ENCODE measurements around the gene TBL3. TPM values are rescaled to one million over a fixed set of nuclear protein-coding genes. Genes with fewer than 3 reads are reported as not detected.
A peak's percentile ranks its signal among the peaks of the same experiment; 100 is the strongest.
"Not testable (repeated sequence)": the region's sequence is repeated elsewhere in the genome, so short reads cannot be mapped to it uniquely, and the experiment has no call there.

TBL3 gene
- total RNA-seq, 3 donors from 2014 or later = 146 to 159 (median 156) TPM

DNA sequence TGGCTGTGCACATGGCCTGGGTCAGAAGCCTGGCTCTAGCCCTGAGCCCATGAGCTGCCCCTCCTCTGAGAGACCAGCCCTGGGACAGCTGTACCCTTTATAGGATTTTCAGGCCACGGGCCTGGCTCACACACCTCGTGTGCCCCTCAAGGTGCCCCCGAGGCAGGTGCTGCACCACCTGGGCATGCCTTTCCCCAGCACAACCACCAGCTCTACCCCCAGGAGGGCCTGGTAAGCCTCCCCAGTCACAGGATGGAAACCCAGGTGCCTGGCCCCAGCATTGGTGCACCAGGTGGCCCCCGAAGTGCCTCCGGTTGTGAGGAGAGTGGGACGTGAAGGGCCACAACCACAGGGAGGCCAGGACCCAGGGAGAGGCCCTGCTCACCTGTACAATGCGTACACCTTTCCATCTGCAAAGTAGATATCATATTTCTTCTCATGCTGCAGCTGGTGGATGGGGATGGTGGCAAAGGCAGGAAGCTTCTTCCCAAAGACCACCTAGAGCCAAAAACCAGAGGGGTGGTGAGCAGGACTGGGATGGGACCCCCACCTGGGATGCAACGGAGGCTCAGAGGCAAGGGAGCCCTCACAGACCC lies 31.5 kb downstream of the TBL3 start:
- H3K4me1 Mint-ChIP-seq (ENCODE audit: low read depth) = peaks cover 25% of the 10 kb centered on the region
- peaks cover 13% of the 10 kb centered on the region for H3K36me3 Mint-ChIP-seq (ENCODE audit: insufficient read depth)
- H3K9me3 Mint-ChIP-seq = no peaks in the 10 kb centered on the region
- no peaks in the 10 kb centered on the region for H3K27me3 Mint-ChIP-seq (ENCODE audit: low read depth)
- no peak overlapping the region for H3K4me3 Mint-ChIP-seq
- no peak for ATAC-seq
- no peak for DNase-seq

GRCh38 chr16:2003827-2004641 lies 32.2 kb downstream of the TBL3 start:
- H3K36me3 Mint-ChIP-seq (ENCODE audit: insufficient read depth) = peaks cover 17% of the 10 kb centered on the region
- H3K4me3 Mint-ChIP-seq = no peak overlapping the region
- peaks cover 31% of the 10 kb centered on the region for H3K4me1 Mint-ChIP-seq (ENCODE audit: low read depth)
- DNase-seq = peak; percentile 83
- peak; percentile 92 for ATAC-seq
- no peaks in the 10 kb centered on the region for H3K9me3 Mint-ChIP-seq
- no peaks in the 10 kb centered on the region for H3K27me3 Mint-ChIP-seq (ENCODE audit: low read depth)

DNA sequence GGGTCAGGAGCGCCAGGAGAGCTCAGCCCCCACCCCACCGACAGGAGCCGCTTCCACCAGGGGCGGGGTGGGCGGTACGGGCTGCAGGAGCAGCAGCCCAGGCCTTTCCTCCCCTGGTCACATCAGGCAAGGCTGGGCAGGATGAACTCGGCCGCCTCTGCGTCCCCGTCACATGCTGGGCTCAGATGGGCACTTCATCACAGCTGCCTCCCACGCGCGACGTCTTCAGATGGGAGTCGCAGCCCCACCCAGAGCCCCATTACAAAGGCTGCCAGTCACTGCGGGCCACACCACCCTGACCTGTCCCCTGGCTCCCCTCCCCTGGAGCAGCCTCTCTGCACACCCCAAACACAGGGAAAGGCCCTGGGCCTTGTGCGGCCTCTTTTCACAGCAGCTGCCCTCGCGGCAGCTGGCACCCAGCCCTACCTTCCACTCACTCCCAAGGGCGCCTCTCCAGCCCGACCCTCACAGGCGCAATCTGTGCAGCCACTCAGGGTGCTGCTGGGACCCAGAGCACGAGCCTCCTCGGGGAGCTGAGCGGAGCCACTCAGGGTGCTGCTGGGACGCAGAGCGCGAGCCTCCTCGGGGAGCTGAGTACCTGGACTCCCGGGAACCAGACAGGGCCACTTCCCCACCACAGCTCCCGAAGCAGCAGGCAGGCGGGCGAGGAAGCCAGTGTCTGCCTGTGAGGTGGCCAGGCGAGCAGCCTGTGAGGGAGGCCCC lies 33.1 kb downstream of the TBL3 start:
- ATAC-seq (no peak), DNase-seq (no peak)
- peaks cover 31% of the 10 kb centered on the region for H3K4me1 Mint-ChIP-seq (ENCODE audit: low read depth)

DNA sequence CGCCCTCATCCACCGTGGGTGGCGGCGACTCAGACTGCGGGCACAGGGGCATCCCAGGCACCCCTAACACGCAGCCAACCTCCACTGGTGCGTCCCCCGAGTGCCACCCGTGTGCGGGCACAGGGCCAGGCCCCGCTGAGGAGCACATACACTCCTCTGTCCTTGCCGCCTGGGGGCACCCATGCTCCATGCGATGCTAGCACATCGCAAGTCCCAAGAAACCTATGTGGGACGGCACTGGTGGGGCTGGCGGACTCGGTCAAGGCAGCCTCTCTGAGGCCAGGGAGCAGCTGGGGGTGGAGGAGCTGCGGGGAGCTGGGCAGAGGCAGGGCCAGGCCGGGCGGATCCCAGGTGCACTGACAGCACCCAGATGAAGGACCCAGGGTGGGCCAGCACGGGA lies 33.8 kb downstream of the TBL3 start:
- Mint-ChIP-seq H3K4me1 (ENCODE audit: low read depth) (peaks cover 36% of the 10 kb centered on the region), H3K9me3 (no peaks in the 10 kb centered on the region), H3K4me3 (no peak overlapping the region), H3K27me3 (ENCODE audit: low read depth) (no peaks in the 10 kb centered on the region), H3K36me3 (ENCODE audit: insufficient read depth) (peaks cover 18% of the 10 kb centered on the region)
- ATAC-seq (no peak), DNase-seq (no peak)

More for the DNA sequence above, 33.1 kb downstream of the TBL3 start:
- Mint-ChIP-seq H3K36me3 (ENCODE audit: insufficient read depth) (peaks cover 17% of the 10 kb centered on the region), H3K9me3 (no peaks in the 10 kb centered on the region), H3K4me3 (no peak overlapping the region), H3K27me3 (ENCODE audit: low read depth) (no peaks in the 10 kb centered on the region)

DNA sequence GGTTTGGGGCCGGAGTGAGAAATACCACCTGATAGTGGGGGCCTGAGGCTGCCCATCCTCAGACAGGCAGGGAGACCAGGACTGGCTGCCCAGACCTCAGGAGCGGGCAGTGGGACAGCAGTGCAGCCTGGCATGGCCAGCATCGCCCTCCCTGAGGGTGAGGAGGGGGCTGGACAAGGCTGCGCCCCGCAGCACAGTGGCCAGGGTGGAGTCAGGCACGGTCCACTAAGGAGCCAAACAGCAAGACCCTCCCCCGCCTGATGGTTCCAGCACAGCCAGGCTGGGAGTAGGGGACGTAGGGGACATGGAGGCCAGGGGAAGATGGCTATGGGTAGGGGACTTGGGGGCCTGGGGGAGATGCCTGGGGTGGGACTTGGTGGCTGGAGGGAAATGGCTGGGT lies 34.5 kb downstream of the TBL3 start:
- no peaks in the 10 kb centered on the region for H3K9me3 Mint-ChIP-seq
- DNase-seq = no peak
- H3K4me1 Mint-ChIP-seq (ENCODE audit: low read depth) = peaks cover 36% of the 10 kb centered on the region
- ATAC-seq = no peak
- no peaks in the 10 kb centered on the region for H3K27me3 Mint-ChIP-seq (ENCODE audit: low read depth)
- H3K4me3 Mint-ChIP-seq = peak overlapping the region; percentile 25
- peaks cover 16% of the 10 kb centered on the region for H3K36me3 Mint-ChIP-seq (ENCODE audit: insufficient read depth)

DNA sequence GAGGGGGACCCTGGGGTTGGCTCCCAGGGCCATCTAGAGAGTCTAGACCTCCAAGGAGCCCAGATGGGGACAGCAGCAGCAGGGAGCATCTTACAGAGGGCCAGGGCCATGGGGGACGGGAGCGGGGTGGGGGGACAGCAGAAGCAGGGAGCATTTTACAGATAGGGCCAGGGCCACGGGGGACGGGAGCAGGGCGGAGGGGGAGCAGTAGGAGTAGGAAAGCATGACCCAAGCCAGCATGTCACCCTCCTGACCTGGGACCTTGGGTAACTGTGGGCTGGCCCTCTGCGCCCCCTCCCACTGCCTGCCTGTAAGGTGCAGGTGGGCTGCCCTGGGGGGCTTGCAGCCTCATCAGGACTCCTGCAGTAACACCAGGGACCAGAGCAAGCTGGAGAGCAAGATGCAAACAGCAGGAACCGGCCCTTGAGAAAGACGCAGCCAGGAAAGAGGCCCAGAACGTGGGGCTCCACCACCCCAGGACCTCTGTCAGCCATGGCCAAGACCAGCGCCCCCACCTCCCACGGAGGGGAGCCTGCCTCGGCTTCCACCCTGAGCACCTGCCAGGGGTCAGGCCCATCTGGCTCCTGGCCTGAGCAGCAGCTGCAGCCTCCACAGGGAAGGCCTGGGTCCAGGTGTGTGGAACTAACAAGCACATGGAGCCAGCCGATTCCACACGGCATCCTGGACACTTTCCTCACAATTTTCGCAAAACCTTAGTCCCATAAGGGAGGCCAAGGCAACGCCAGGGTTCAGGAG lies 35.4 kb downstream of the TBL3 start:
- ATAC-seq (no peak), DNase-seq (no peak)
- Mint-ChIP-seq H3K4me1 (ENCODE audit: low read depth) (peaks cover 36% of the 10 kb centered on the region), H3K27me3 (ENCODE audit: low read depth) (no peaks in the 10 kb centered on the region), H3K4me3 (peak overlapping the region; percentile 92), H3K9me3 (no peaks in the 10 kb centered on the region), H3K36me3 (ENCODE audit: insufficient read depth) (peaks cover 14% of the 10 kb centered on the region)

DNA sequence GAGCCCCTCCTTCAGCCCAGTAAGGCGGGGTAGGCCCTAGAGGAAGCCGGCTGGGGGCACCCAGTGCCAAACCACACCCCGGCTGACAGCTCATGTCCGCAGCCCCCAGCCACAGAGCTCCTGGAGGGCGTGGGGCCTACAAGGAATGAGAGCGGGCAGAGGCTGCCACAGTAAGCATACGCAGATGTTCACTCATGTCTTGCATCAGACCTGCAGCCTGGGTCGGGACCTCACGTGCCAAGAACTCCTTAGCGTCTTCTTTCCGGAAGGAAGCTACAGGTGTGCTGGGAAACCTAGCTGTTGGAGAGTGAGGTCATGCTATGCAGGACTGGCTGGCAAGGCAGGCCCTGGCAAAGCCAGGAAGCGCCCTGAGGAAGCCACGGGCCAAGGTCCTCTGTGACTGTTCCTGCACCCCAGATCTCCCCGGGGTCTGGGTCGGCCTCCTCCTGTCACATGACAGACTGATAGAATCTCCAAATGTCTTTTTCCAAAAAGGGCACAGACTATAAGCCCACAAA lies 36.2 kb downstream of the TBL3 start:
- Mint-ChIP-seq H3K4me1 (ENCODE audit: low read depth) (peaks cover 36% of the 10 kb centered on the region), H3K27me3 (ENCODE audit: low read depth) (no peaks in the 10 kb centered on the region), H3K4me3 (peak overlapping the region; percentile 92), H3K36me3 (ENCODE audit: insufficient read depth) (peaks cover 11% of the 10 kb centered on the region), H3K9me3 (no peaks in the 10 kb centered on the region)
- DNase-seq (no peak), ATAC-seq (no peak)

DNA sequence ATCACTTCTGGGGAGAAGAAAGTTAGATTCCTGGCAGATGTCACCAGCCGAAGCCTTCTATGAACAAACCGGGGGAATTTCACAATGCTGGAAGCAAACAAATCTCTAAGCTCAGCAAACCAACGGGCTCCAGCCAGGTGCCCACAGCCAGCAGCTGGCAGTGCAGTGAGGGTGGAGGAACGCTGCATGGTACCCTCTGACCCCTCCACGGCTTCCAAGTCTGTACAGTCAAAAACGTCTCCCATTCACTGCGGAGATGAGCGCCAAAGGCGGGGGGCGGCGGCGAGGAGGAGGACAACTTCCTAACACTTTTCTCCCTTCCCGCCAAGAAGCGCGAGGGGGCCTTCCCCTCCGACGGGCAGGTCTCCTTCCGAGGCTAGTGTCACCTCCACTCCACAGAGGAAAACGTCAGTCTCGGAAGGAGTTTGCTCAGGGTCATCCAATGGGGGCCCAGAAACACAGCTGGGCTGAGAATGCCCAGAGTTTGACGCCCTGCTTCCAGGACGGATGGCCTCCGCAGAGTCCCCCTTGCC lies 36.8 kb downstream of the TBL3 start:
- H3K4me1 Mint-ChIP-seq (ENCODE audit: low read depth) = peaks cover 36% of the 10 kb centered on the region
- no peaks in the 10 kb centered on the region for H3K27me3 Mint-ChIP-seq (ENCODE audit: low read depth)
- no peaks in the 10 kb centered on the region for H3K9me3 Mint-ChIP-seq
- DNase-seq (no peak), ATAC-seq (peak; percentile 6 to 8)
- H3K36me3 Mint-ChIP-seq (ENCODE audit: insufficient read depth) = peaks cover 11% of the 10 kb centered on the region
- peak overlapping the region; percentile 92 for H3K4me3 Mint-ChIP-seq

DNA sequence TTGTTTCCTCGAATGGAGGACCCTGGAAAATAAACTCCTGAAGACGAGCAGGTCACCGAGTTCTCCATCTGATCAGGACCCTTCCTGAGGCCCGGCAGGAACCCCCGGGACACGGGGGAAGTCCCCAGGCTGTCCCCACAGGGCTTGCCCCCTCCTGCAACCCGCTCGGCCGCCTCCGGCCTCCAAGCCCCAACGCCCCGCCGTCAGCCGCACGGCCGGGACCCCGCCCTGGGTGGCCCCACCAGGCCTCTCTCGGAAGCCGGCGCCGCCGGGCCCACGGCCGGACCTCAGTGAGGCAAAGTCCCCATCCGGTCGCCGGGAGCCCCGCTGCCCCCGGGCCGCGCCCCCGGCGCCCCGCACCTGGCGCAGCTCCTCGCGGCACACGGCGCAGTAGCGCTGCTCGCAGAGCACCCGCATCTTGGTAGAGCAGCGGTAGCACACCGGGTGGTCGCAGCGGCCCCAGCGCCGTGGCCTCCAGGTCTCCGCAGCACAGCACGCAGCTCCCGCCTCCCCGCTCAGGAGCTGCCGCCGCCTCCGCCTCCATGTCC lies 37.4 kb downstream of the TBL3 start:
- peak; percentile 36 to 45 for ATAC-seq
- H3K4me1 Mint-ChIP-seq (ENCODE audit: low read depth) = peaks cover 36% of the 10 kb centered on the region

DNA sequence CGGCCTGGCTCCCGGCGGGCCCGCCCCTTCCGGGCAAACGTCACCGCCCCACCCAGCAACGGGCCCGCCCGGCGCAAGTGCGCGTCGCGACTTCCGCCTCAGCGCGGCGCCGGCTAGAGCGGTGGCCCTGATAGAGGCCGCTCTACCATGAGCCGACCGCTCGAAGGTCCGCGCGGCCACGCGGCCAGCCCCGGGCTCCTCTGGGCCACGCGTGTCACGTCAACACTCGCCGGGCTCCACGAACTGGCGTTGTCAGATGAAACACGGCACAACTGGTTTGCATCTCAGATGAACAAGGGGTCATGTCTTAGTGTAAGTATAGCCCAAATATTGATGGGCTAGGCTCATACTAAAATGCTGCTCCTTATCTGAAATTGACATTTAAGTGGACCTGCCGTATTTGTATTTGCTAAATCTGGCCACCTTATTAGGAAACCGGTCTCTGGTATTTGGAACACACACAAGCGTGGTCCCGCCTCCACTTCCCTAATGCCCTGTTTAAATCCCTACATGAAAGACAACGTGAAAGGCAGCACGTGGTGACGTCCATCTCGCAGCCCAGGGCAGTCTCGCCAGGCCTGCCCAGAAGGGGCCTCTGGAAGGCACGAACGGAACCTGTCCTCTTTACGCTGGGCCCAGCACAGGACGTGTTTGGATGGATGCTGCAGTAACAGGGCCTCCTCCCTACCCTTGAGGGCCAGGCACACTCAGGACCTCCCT lies 38.1 kb downstream of the TBL3 start, which contains the start of gene ZNF598:
ZNF598 (minus strand) TSS at position 31 of the 720 bp plus-strand sequence.
- peak; percentile 76 for DNase-seq
- Mint-ChIP-seq H3K4me3 (peak within 1 kb of the TSS; percentile 94), H3K27me3 (ENCODE audit: low read depth) (no peaks in the 10 kb centered on the region), H3K36me3 (ENCODE audit: insufficient read depth) (peaks cover 11% of the 10 kb centered on the region), H3K4me1 (ENCODE audit: low read depth) (peaks cover 35% of the 10 kb centered on the region), H3K9me3 (no peaks in the 10 kb centered on the region)
- peak; percentile 95 to 96 for ATAC-seq

More for the DNA sequence above, 37.4 kb downstream of the TBL3 start:
- Mint-ChIP-seq H3K9me3 (no peaks in the 10 kb centered on the region), H3K27me3 (ENCODE audit: low read depth) (no peaks in the 10 kb centered on the region), H3K36me3 (ENCODE audit: insufficient read depth) (peaks cover 11% of the 10 kb centered on the region), H3K4me3 (peak overlapping the region; percentile 92)
- no peak for DNase-seq

DNA sequence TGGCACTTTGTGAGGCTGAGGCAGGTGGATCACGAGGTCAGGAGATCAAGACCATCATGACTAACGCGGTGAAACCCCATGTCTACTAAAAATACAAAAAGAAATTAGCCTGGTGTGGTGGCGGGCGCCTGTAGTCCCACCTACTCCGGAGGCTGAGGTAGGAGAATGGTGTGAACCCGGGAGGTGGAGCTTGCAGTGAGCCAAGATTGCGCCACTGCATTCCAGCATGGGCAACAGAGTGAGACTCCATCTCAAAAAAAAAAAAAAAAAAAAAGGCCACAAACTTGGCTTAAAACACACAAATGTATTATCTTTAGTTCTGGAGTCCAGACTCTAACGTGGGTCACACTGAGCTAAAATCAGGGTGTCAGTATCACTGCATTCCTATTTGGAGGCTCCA lies 39.9 kb downstream of the TBL3 start:
- H3K36me3 Mint-ChIP-seq (ENCODE audit: insufficient read depth); H3K4me3 Mint-ChIP-seq; H3K9me3 Mint-ChIP-seq; H3K27me3 Mint-ChIP-seq (ENCODE audit: low read depth); ATAC-seq; DNase-seq: not testable (repeated sequence)
- peaks cover 28% of the 10 kb centered on the region for H3K4me1 Mint-ChIP-seq (ENCODE audit: low read depth)

DNA sequence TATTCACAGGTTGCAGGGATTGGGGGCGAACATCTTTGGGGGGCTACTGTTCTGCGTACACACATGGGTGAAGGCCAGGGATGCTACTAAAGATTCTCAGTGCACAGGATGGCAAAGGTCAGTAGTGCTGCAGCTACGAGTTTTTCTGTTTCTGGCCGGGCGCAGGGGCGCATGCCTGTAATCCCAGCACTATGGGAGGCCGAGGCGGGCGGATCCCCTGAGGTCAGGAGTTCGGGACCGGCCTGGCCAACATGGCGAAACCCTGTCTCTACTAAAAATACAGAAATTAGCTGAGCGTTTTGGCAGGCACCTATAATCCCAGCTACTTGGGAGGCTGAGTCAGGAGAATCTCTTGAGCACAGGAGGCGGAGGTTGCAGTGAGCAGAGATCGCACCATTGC lies 41.7 kb downstream of the TBL3 start:
- H3K4me1 Mint-ChIP-seq (ENCODE audit: low read depth) = peaks cover 10% of the 10 kb centered on the region
- peaks cover 3% of the 10 kb centered on the region for H3K27me3 Mint-ChIP-seq (ENCODE audit: low read depth)
- DNase-seq (no peak), ATAC-seq (no peak)
- no peaks in the 10 kb centered on the region for H3K9me3 Mint-ChIP-seq
- H3K36me3 Mint-ChIP-seq (ENCODE audit: insufficient read depth) = peaks cover 4% of the 10 kb centered on the region
- no peak overlapping the region for H3K4me3 Mint-ChIP-seq

All from activated T-cell treated with anti-CD3 and anti-CD28 coated beads, Interleukin-2, amount 50 U/mL, for 4 hours (primary cell).